ENCODE data around the gene CGREF1. TPM values are rescaled to one million over a fixed set of nuclear protein-coding genes. Genes with fewer than 3 reads are reported as not detected.
"Not testable (repeated sequence)": the region's sequence is repeated elsewhere in the genome, so short reads cannot be mapped to it uniquely, and the experiment has no call there.

The CGREF1 gene
- total RNA-seq, 1 donor from 2014 or later = 2.2 TPM

DNA sequence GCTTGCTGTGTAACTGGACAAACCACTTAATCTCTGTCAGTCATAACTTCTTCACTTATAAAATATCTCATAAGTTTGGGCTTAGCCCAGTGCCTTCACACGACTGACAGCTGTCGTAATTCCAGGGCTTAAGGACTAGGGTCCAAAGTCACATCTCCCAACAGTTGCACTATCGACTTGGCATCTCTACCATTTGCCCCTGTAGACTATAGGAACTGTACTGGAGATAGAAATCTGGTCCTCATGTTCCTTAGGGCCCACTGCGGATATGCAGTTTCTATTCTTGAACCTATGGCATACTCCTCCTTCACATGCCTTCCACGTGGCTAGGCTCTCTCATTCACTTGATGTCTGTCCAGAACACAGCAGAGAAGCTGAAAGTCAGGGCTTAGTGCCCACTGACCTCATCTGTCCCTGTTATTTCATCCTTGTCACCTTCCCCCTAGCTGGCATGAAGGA lies 7.4 kb upstream of the CGREF1 start:
- TF ChIP-seq CTCF (IDR thresholded peaks at IDR 0.05) (no peak), POLR2A (IDR thresholded peaks at IDR 0.05) (no peak), POLR2AphosphoS5 (IDR thresholded peaks at IDR 0.05; ENCODE audit: insufficient read depth in 1 of 2, low read depth in 1 of 2) (no peak)
- Histone ChIP-seq H3K9me3 (no peaks in the 10 kb centered on the region), H3K36me3 (peaks cover 0 to 13% of the 10 kb centered on the region in 2 donors), H3K27me3 (no peaks in the 10 kb centered on the region), H3K4me1 (no peaks in the 10 kb centered on the region), H3K4me3 (no peak overlapping the region), H3K27ac (no peak overlapping the region)
- no peak for DNase-seq (ENCODE audit: extremely low spot score in 2 of 2)
- intact Hi-C loops (cut with DNase I) = no loop called here

- intact Hi-C loops (cut with DNase I) = no loop called here
- H3K9me3 ChIP-seq = no peaks in the 10 kb centered on the region
- no peak overlapping the region for H3K4me3 ChIP-seq
- no peaks in the 10 kb centered on the region for H3K4me1 ChIP-seq
- peaks cover 0 to 3% of the 10 kb centered on the region in 2 donors for H3K36me3 ChIP-seq
- no peak for DNase-seq (ENCODE audit: extremely low spot score in 2 of 2)
- H3K27ac ChIP-seq = no peak overlapping the region
- H3K27me3 ChIP-seq = no peaks in the 10 kb centered on the region
- no peak for TF ChIP-seq CTCF (IDR thresholded peaks at IDR 0.05)
- TF ChIP-seq POLR2A (IDR thresholded peaks at IDR 0.05) = no peak
Observed at GRCh38 chr2:27125104-27125503, 6.2 kb upstream of the CGREF1 start.

DNA sequence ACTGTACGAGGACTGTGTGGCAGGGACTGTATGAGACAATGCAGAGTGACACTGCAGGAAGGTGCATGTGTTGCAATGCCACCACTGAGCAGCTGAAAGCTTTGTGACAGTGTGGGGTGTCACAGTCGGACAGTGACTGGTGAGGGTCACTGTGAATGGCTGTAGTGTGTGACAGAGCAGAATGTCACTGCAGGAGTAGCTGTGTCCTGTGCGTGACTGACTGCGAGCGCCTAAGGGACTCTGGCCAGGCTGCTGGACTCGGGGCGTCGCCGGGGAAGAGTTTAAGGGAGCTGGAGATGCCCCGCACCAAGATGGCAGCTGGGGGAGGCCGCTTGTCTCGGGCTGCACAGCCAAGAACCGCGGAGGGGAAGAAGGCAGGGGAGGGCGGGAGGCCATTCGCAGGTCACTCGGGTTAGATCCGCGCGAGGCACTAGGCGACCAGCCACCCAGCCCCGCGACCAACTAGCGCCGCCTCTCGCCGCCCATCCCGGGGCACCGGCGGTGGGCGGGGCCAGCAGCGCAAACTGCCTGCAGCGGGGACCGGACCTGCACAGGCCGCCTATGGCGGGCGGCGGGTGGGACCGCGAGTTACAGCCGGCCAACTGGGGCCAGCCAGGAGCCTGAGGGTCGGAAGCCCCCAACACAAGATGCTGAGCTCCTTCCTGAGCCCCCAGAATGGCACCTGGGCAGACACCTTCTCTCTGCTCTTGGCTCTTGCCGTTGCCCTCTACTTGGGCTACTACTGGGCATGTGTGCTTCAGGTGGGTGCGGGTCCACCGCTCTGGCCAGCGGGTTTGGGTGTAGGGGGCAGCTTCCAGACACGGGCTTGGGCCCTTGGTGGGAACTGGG lies 4.6 kb upstream of the CGREF1 start, which contains the start of gene ABHD1:
Gene ABHD1, plus strand, starts transcription at position 514 of the 849 bp plus-strand sequence. Its CDS starts 134 bp downstream, at position 648.
- H3K4me3 ChIP-seq = peak within 1 kb of the TSS; percentile 54 to 65
- H3K4me1 ChIP-seq = peaks cover 6% of the 10 kb centered on the region
- H3K27me3 ChIP-seq = no peaks in the 10 kb centered on the region
- no peaks in the 10 kb centered on the region for H3K9me3 ChIP-seq
- TF ChIP-seq POLR2AphosphoS5 (IDR thresholded peaks at IDR 0.05; ENCODE audit: insufficient read depth in 1 of 2, low read depth in 1 of 2) = peak in 1 of 2 donors; percentile 26
- peak in 1 of 3 experiments; percentile 21 for TF ChIP-seq CTCF (IDR thresholded peaks at IDR 0.05)
- no peak for TF ChIP-seq POLR2A (IDR thresholded peaks at IDR 0.05)
- peak within 1 kb of the TSS; percentile 1 for H3K27ac ChIP-seq
- intact Hi-C loops (cut with DNase I) = no loop called here
- no peak for DNase-seq (ENCODE audit: extremely low spot score in 2 of 2)
- H3K36me3 ChIP-seq = no peaks in the 10 kb centered on the region

GRCh38 chr2:27122791-27123190 lies 3.9 kb upstream of the CGREF1 start:
- no peak for DNase-seq (ENCODE audit: extremely low spot score in 2 of 2)
- Histone ChIP-seq H3K9me3 (no peaks in the 10 kb centered on the region), H3K27me3 (no peaks in the 10 kb centered on the region), H3K4me1 (peaks cover 13% of the 10 kb centered on the region), H3K27ac (no peak overlapping the region), H3K36me3 (no peaks in the 10 kb centered on the region), H3K4me3 (peak overlapping the region; percentile 54 to 65)
- no peak for TF ChIP-seq CTCF (IDR thresholded peaks at IDR 0.05)
- no peak for TF ChIP-seq POLR2AphosphoS5 (IDR thresholded peaks at IDR 0.05; ENCODE audit: insufficient read depth in 1 of 2, low read depth in 1 of 2)
- TF ChIP-seq POLR2A (IDR thresholded peaks at IDR 0.05) = no peak
- intact Hi-C loops (cut with DNase I) = no loop called here

- Histone ChIP-seq H3K9me3 (no peaks in the 10 kb centered on the region), H3K4me3 (no peak overlapping the region), H3K4me1 (peaks cover 13% of the 10 kb centered on the region), H3K27me3 (no peaks in the 10 kb centered on the region), H3K36me3 (no peaks in the 10 kb centered on the region), H3K27ac (no peak overlapping the region)
- no peak for DNase-seq (ENCODE audit: extremely low spot score in 2 of 2)
- intact Hi-C loops (cut with DNase I) = no loop called here
- TF ChIP-seq POLR2A (IDR thresholded peaks at IDR 0.05) = no peak
- no peak for TF ChIP-seq POLR2AphosphoS5 (IDR thresholded peaks at IDR 0.05; ENCODE audit: insufficient read depth in 1 of 2, low read depth in 1 of 2)
- TF ChIP-seq CTCF (IDR thresholded peaks at IDR 0.05) = no peak
Observed at GRCh38 chr2:27121906-27122305, 3.0 kb upstream of the CGREF1 start.

GRCh38 chr2:27119330-27119670 lies 372 bp upstream of the CGREF1 start:
- peak overlapping the region; percentile 37 to 67 for H3K4me3 ChIP-seq
- DNase-seq (ENCODE audit: extremely low spot score in 2 of 2) = not testable (repeated sequence)

More at GRCh38 chr2:27119330-27119670, 372 bp upstream of the CGREF1 start:
- H3K27me3 ChIP-seq; intact Hi-C loops (cut with DNase I); H3K27ac ChIP-seq; H3K9me3 ChIP-seq; H3K36me3 ChIP-seq: not testable (repeated sequence)
- H3K4me1 ChIP-seq = peaks cover 13% of the 10 kb centered on the region
